Astrocyte of the spinal cord (primary cell): ENCODE results near the gene CKAP2L.

Experiments used
- DNase-seq: peaks from one replicate; pipeline ENCODE4 v3.0.0; 2011; ENCODE audit warnings: low read depth, low spot score
- H3K4me3 ChIP-seq: 2 replicates; pipeline ENCODE4 v1.5.1; 2011; ENCODE audit warnings: low read depth, mild to moderate bottlenecking, low read length, moderate library complexity
- CTCF ChIP-seq: IDR thresholded peaks from 2 replicates; pipeline ENCODE4 v1.5.1; 2012; ENCODE audit warnings: low read depth, mild to moderate bottlenecking, low read length, inconsistent platforms
- in situ Hi-C: cut with HindIII; loops from 2 replicates; pipeline ENCODE4 v1.10.0; 2017; ENCODE audit warnings: low sequenced_read_pairs

Gene CKAP2L

GRCh38 chr2:112705575-112705974 lies 58.8 kb downstream of the CKAP2L start:
- DNase-seq = no peak
- H3K4me3 ChIP-seq = no peak overlapping the region
- TF ChIP-seq CTCF = no peak
- in situ Hi-C loops = no loop called here

- no peak overlapping the region for H3K4me3 ChIP-seq
- in situ Hi-C loops = no loop called here
- TF ChIP-seq CTCF = no peak
- no peak for DNase-seq
Observed at GRCh38 chr2:112703684-112704083, 60.7 kb downstream of the CKAP2L start.

- no peak overlapping the region for H3K4me3 ChIP-seq
- no peak for TF ChIP-seq CTCF
- in situ Hi-C loops = no loop called here
- no peak for DNase-seq
Observed at GRCh38 chr2:112701052-112701451, 63.4 kb downstream of the CKAP2L start.

GRCh38 chr2:112699984-112700667 lies 64.3 kb downstream of the CKAP2L start:
- no peak for DNase-seq
- no peak for TF ChIP-seq CTCF

GRCh38 chr2:112698834-112699515 lies 65.4 kb downstream of the CKAP2L start:
- in situ Hi-C loops = no loop called here
- no peak for DNase-seq
- TF ChIP-seq CTCF = no peak
- H3K4me3 ChIP-seq = no peak overlapping the region

More at GRCh38 chr2:112699984-112700667, 64.3 kb downstream of the CKAP2L start:
- H3K4me3 ChIP-seq = no peak overlapping the region
- in situ Hi-C loops = no loop called here

- in situ Hi-C loops = no loop called here
- no peak for TF ChIP-seq CTCF
- no peak for DNase-seq
Observed at GRCh38 chr2:112694182-112694581, 70.2 kb downstream of the CKAP2L start.

More at GRCh38 chr2:112694182-112694581, 70.2 kb downstream of the CKAP2L start:
- H3K4me3 ChIP-seq = no peak overlapping the region
